HFF-Myc (cell line): ENCODE measurements around the gene PNPLA1.
"Not testable (repeated sequence)": the region's sequence is repeated elsewhere in the genome, so short reads cannot be mapped to it uniquely, and the experiment has no call there.

ENCODE experiments used
- DNase-seq: peaks from one replicate; pipeline ENCODE4 v3.0.0-alpha.2; 2011; ENCODE audit warnings: low read depth; ENCODE audit errors: extremely low read depth
- H3K4me3 ChIP-seq: replicated peaks from 2 replicates; pipeline ENCODE4 v1.5.1; 2011; ENCODE audit warnings: low read depth, mild to moderate bottlenecking, control low read depth, low read length
- TF ChIP-seq, protein P1 (sequence below): IDR thresholded peaks from 2 replicates; pipeline ENCODE4 v1.5.1; 2012; ENCODE audit warnings: mild to moderate bottlenecking, low read depth, low read length, control low read depth; ENCODE audit errors: missing control alignments

PNPLA1 gene

GRCh38 chr6:36334832-36335459, 65.1 kb downstream of the PNPLA1 start:
- TF ChIP-seq, protein P1, sequence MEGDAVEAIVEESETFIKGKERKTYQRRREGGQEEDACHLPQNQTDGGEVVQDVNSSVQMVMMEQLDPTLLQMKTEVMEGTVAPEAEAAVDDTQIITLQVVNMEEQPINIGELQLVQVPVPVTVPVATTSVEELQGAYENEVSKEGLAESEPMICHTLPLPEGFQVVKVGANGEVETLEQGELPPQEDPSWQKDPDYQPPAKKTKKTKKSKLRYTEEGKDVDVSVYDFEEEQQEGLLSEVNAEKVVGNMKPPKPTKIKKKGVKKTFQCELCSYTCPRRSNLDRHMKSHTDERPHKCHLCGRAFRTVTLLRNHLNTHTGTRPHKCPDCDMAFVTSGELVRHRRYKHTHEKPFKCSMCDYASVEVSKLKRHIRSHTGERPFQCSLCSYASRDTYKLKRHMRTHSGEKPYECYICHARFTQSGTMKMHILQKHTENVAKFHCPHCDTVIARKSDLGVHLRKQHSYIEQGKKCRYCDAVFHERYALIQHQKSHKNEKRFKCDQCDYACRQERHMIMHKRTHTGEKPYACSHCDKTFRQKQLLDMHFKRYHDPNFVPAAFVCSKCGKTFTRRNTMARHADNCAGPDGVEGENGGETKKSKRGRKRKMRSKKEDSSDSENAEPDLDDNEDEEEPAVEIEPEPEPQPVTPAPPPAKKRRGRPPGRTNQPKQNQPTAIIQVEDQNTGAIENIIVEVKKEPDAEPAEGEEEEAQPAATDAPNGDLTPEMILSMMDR: no peak
- no peak for DNase-seq

GRCh38 chr6:36335465-36336207, 65.8 kb downstream of the PNPLA1 start:
- TF ChIP-seq, protein P1: no peak
- no peak overlapping the region for H3K4me3 ChIP-seq
- no peak for DNase-seq

More at GRCh38 chr6:36334832-36335459, 65.1 kb downstream of the PNPLA1 start:
- no peak overlapping the region for H3K4me3 ChIP-seq

DNA sequence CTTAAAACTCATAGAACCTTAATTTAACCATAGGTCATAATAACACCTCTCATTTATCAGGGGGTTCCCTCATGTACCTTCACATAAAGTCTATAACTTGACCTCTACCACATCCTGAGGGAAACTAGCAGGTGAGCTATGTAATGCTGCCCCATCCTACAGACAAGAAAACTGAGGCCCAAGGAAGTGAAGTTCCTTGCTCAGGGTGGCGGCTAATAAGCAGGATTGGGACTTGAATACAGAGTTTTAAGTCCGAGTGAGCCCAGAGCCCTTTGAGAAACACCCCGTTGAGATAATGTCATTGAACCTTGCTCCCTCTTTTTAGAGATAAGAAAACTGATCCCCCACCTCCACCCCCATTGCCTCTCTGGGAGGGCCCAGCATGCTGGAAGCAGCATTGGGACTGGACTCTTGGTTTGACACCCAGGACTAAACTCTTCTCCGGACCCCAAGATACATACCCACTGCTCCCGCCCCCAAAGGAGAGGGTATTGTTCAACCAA, 66.4 kb downstream of the PNPLA1 start:
- H3K4me3 ChIP-seq: no peak overlapping the region

GRCh38 chr6:36336779-36337241, 67.0 kb downstream of the PNPLA1 start, which contains the start of gene BNIP5:
Gene BNIP5, minus strand, starts transcription at chr6:36336888. Its CDS starts 6,198 bp downstream, at chr6:36330690.
- TF ChIP-seq, protein P1: no peak
- DNase-seq: no peak
- no peak within 1 kb of the TSS for H3K4me3 ChIP-seq

More for the DNA sequence above, 66.4 kb downstream of the PNPLA1 start:
- DNase-seq: no peak
- TF ChIP-seq, protein P1: no peak

DNA sequence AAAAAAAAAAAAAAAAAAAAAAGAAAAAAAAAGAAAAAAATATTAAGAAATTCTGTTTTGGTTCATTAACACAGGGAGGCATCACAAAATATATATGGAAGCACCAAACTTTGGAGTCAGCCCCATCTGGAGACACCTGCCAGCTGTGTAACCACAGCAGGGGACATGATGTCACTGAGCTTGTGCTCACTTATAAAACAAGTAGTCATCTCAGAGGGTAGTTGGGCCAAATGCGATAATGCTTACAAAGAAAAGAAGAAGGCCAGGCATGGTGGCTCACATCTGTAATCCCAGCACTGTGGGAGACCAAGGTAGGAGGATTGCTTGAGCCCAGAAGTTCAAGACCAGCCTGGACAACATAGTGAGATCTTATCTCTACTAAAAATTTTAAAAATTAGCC, 68.0 kb downstream of the PNPLA1 start:
- DNase-seq: no peak
- no peak overlapping the region for H3K4me3 ChIP-seq
- TF ChIP-seq, protein P1: no peak

GRCh38 chr6:36338223-36338622, 68.4 kb downstream of the PNPLA1 start:
- not testable (repeated sequence) for DNase-seq, H3K4me3 ChIP-seq

GRCh38 chr6:36339146-36339545, 69.3 kb downstream of the PNPLA1 start:
- H3K4me3 ChIP-seq: no peak overlapping the region
- no peak for DNase-seq
- TF ChIP-seq, protein P1: no peak
